ENCODE measurements around the gene RNF181. TPM values are rescaled to one million over a fixed set of nuclear protein-coding genes. Genes with fewer than 3 reads are reported as not detected.

RNF181 gene
- total RNA-seq, 1 experiment from 2014 or later: 156 TPM

DNA sequence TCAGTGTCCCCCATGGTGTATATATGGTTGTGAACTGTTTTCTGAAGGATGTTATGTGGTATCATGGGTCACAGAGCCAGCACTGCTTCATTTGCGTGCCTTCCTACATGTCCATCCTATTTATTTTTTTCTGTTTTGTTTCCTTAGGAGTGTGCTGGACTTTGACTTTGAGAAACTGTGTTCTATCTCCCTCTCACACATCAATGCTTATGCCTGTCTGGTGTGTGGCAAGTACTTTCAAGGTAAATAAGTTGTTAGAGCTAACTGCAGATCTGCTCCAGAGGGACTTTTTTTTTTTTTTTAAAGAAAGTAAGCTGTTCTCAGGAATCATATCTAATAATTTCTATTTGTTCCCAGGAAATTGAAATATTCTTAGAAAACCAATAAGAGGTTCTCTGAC, 25.8 kb downstream of the RNF181 start:
- no peak overlapping the region for H3K27ac ChIP-seq (ENCODE audit: low read length)
- peaks cover 7% of the 10 kb centered on the region for H3K4me1 ChIP-seq (ENCODE audit: control insufficient read depth, insufficient read depth, low read length)
- H3K4me3 ChIP-seq (ENCODE audit: low read depth in 2 of 2, low read length in 2 of 2): no peak overlapping the region
- peaks cover 39% of the 10 kb centered on the region for H3K36me3 ChIP-seq (ENCODE audit: control insufficient read depth, insufficient read depth, low read length)
- BruUV-seq (replicated peaks): no TSS peak
- no peaks in the 10 kb centered on the region for H3K27me3 ChIP-seq (ENCODE audit: control insufficient read depth, insufficient read depth, low read length)
- intact Hi-C loops (cut with micrococcal nuclease; ENCODE audit: unreplicated experiment): no loop called here
- ATAC-seq: no peak
- ChIA-PET CTCF (interaction anchor here (0.7 kb wide), 1 partner anchor 233 kb away, joined by 4 read pairs; no protein-coding TSS in a partner anchor), POLR2A (interaction anchor here (0.6 kb wide), 1 partner anchor 31 kb away, joined by 5 read pairs; no protein-coding TSS in a partner anchor)
- in situ Hi-C loops (cut with HindIII; ENCODE audit: low pct_unique_long_range_greater_than_20kb, low sequenced_read_pairs): no loop called here
- TF ChIP-seq REST (IDR thresholded peaks at IDR 0.05; ENCODE audit: insufficient read depth in 1 of 2, low read depth in 2 of 2, low read length in 1 of 2): no peak
- no peak for TF ChIP-seq SIN3A (IDR thresholded peaks at IDR 0.05; ENCODE audit: borderline replicate concordance, insufficient read depth, low read depth, low read length)
- no peak for TF ChIP-seq CTCF (IDR thresholded peaks at IDR 0.05)
- TF ChIP-seq POLR2AphosphoS5 (IDR thresholded peaks at IDR 0.05; ENCODE audit: low read depth, low read length): no peak
- TF ChIP-seq TCF7L2 (IDR thresholded peaks at IDR 0.05; ENCODE audit: low read depth, low read length): no peak
- no peak for DNase-seq (ENCODE audit: low read depth, low spot score)
- H3K9me3 ChIP-seq (ENCODE audit: control insufficient read depth, insufficient read depth, low read depth, low read length): no peaks in the 10 kb centered on the region

DNA sequence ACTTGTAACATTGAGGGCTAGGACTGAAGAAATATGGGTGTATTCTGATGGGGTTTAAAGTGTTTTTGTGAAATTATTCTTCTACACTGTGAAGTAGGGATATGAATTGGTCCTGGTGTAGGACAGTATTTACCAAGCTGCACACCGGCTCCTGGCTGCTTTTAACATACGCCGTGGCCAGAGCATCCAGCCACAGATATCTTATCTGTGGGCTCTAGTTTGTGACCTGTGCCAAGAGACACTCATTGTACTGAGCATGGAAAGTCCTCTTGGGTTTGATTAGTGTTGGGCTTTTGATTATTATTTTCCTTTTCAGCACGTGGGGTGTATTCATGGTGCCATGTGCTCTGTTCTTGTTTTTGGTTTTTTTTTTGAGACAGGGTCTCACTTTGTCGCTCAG, 28.4 kb downstream of the RNF181 start:
- no TSS peak for BruUV-seq (replicated peaks)
- no peak overlapping the region for H3K27ac ChIP-seq (ENCODE audit: low read length)
- H3K9me3 ChIP-seq (ENCODE audit: control insufficient read depth, insufficient read depth, low read depth, low read length): no peaks in the 10 kb centered on the region
- CTCF ChIA-PET: no interaction called here
- intact Hi-C loops (cut with micrococcal nuclease; ENCODE audit: unreplicated experiment): no loop called here
- ATAC-seq: no peak
- POLR2A ChIA-PET: no interaction called here
- no peak overlapping the region for H3K4me3 ChIP-seq (ENCODE audit: low read depth in 2 of 2, low read length in 2 of 2)
- DNase-seq (ENCODE audit: low read depth, low spot score): no peak
- no peaks in the 10 kb centered on the region for H3K4me1 ChIP-seq (ENCODE audit: control insufficient read depth, insufficient read depth, low read length)
- no peak for TF ChIP-seq POLR2AphosphoS5 (IDR thresholded peaks at IDR 0.05; ENCODE audit: low read depth, low read length)
- no peak for TF ChIP-seq TCF7L2 (IDR thresholded peaks at IDR 0.05; ENCODE audit: low read depth, low read length)
- no peak for TF ChIP-seq SIN3A (IDR thresholded peaks at IDR 0.05; ENCODE audit: borderline replicate concordance, insufficient read depth, low read depth, low read length)
- TF ChIP-seq CTCF (IDR thresholded peaks at IDR 0.05): no peak
- no peak for TF ChIP-seq REST (IDR thresholded peaks at IDR 0.05; ENCODE audit: insufficient read depth in 1 of 2, low read depth in 2 of 2, low read length in 1 of 2)
- H3K36me3 ChIP-seq (ENCODE audit: control insufficient read depth, insufficient read depth, low read length): peaks cover 44% of the 10 kb centered on the region
- in situ Hi-C loops (cut with HindIII; ENCODE audit: low pct_unique_long_range_greater_than_20kb, low sequenced_read_pairs): no loop called here
- H3K27me3 ChIP-seq (ENCODE audit: control insufficient read depth, insufficient read depth, low read length): no peaks in the 10 kb centered on the region

All from Panc1 (cell line).